Kidney capillary endothelial cell (primary cell): ENCODE measurements around the gene SYT14.
"Not testable (repeated sequence)": the region's sequence is repeated elsewhere in the genome, so short reads cannot be mapped to it uniquely, and the experiment has no call there.

ENCODE experiments used
- DNase-seq: peaks from one replicate; pipeline ENCODE4 v3.0.0-alpha.2; 2018; ENCODE audit warnings: low spot score

SYT14 gene

GRCh38 chr1:209936125-209936524 lies 1.9 kb upstream of the SYT14 start:
- DNase-seq: no peak

GRCh38 chr1:209945377-209945776 lies 7.4 kb downstream of the SYT14 start:
- no peak for DNase-seq

GRCh38 chr1:209948155-209948554 lies 10.1 kb downstream of the SYT14 start:
- no peak for DNase-seq

GRCh38 chr1:209956116-209956515 lies 18.1 kb downstream of the SYT14 start:
- no peak for DNase-seq

GRCh38 chr1:209959623-209960022 lies 21.6 kb downstream of the SYT14 start:
- DNase-seq: no peak

- DNase-seq: no peak
These were observed 22.9 kb downstream of the SYT14 start for GRCh38 chr1:209960926-209961325.

GRCh38 chr1:209962388-209962787 lies 24.4 kb downstream of the SYT14 start:
- DNase-seq: no peak

GRCh38 chr1:209962856-209963255 lies 24.8 kb downstream of the SYT14 start:
- DNase-seq: no peak

GRCh38 chr1:209965996-209966395 lies 28.0 kb downstream of the SYT14 start:
- DNase-seq: no peak

GRCh38 chr1:209978721-209979120 lies 40.7 kb downstream of the SYT14 start:
- not testable (repeated sequence) for DNase-seq

GRCh38 chr1:209983953-209984352 lies 45.9 kb downstream of the SYT14 start:
- no peak for DNase-seq

- no peak for DNase-seq
These were observed 47.0 kb downstream of the SYT14 start for GRCh38 chr1:209985002-209985401.

- DNase-seq: no peak
These were observed 50.7 kb downstream of the SYT14 start for GRCh38 chr1:209988706-209989105.

- peak; percentile 67 for DNase-seq
These were observed 51.5 kb downstream of the SYT14 start for GRCh38 chr1:209989525-209989924.

GRCh38 chr1:209993061-209993830 lies 55.2 kb downstream of the SYT14 start:
- no peak for DNase-seq

GRCh38 chr1:209996348-209996747 lies 58.3 kb downstream of the SYT14 start:
- DNase-seq: no peak

GRCh38 chr1:209999005-209999404 lies 61.0 kb downstream of the SYT14 start:
- no peak for DNase-seq

- peak; percentile 51 for DNase-seq
These were observed 63.7 kb downstream of the SYT14 start for GRCh38 chr1:210001751-210002150.

GRCh38 chr1:210003501-210003900 lies 65.5 kb downstream of the SYT14 start:
- DNase-seq: no peak

GRCh38 chr1:210010161-210010560 lies 72.1 kb downstream of the SYT14 start:
- no peak for DNase-seq

GRCh38 chr1:210021145-210021860 lies 83.3 kb downstream of the SYT14 start:
- DNase-seq: no peak

GRCh38 chr1:210022044-210022443 lies 84.0 kb downstream of the SYT14 start:
- no peak for DNase-seq

- DNase-seq: no peak
These were observed 86.3 kb downstream of the SYT14 start for GRCh38 chr1:210024282-210024681.

- no peak for DNase-seq
These were observed 87.0 kb downstream of the SYT14 start for GRCh38 chr1:210024996-210025395.
